NCI-H1048 (cell line): Measurements from ENCODE around the gene HIC1.

Experiments
- DNase-seq: peaks from one replicate; lab custom pipeline; 2025; lab: John Stamatoyannopoulos, UW

HIC1 gene

GRCh38 chr17:2025220-2025621 is 29.7 kb upstream of the HIC1 start, which contains the start of gene RTN4RL1:
Gene RTN4RL1 (minus strand): TSS chr17:2025334. CDS start chr17:2024865, 469 bp downstream.
- DNase-seq: no peak

GRCh38 chr17:2025622-2026309 is 29.1 kb upstream of the HIC1 start:
- no peak for DNase-seq

- no peak for DNase-seq
Measured at GRCh38 chr17:2027528-2028233, 27.2 kb upstream of the HIC1 start.

- DNase-seq: no peak
Measured at GRCh38 chr17:2028234-2028614, 26.7 kb upstream of the HIC1 start.

GRCh38 chr17:2028737-2029136 is 26.2 kb upstream of the HIC1 start:
- no peak for DNase-seq

GRCh38 chr17:2029911-2030778 is 24.8 kb upstream of the HIC1 start, which contains the start of gene DPH1:
Gene DPH1 (plus strand): TSS chr17:2030153. CDS start chr17:2030170, 17 bp downstream.
- DNase-seq: peak; percentile 62

- no peak for DNase-seq
Measured at GRCh38 chr17:2030779-2031163, 24.1 kb upstream of the HIC1 start.

- DNase-seq: no peak
Measured at GRCh38 chr17:2033153-2033552, 21.8 kb upstream of the HIC1 start.

- no peak for DNase-seq
Measured at GRCh38 chr17:2034157-2034556, 20.7 kb upstream of the HIC1 start.

- no peak for DNase-seq
Measured at GRCh38 chr17:2034806-2035540, 19.9 kb upstream of the HIC1 start.

- DNase-seq: no peak
Measured at GRCh38 chr17:2035541-2036488, 19.1 kb upstream of the HIC1 start.

GRCh38 chr17:2037155-2037554 is 17.7 kb upstream of the HIC1 start:
- no peak for DNase-seq

- no peak for DNase-seq
Measured at GRCh38 chr17:2040219-2040827, 14.6 kb upstream of the HIC1 start.

- no peak for DNase-seq
Measured at GRCh38 chr17:2040942-2041560, 13.9 kb upstream of the HIC1 start.

GRCh38 chr17:2041561-2042389 is 13.1 kb upstream of the HIC1 start, which contains the start of gene OVCA2:
Gene OVCA2 (plus strand): TSS chr17:2042022. CDS start chr17:2042048, 26 bp downstream.
- peak; percentile 95 for DNase-seq

- no peak for DNase-seq
Measured at GRCh38 chr17:2042390-2042847, 12.5 kb upstream of the HIC1 start.

- DNase-seq: no peak
Measured at GRCh38 chr17:2042933-2043332, 12.0 kb upstream of the HIC1 start.

- no peak for DNase-seq
Measured at GRCh38 chr17:2043785-2044184, 11.1 kb upstream of the HIC1 start.
